Measurements from ENCODE around the gene CMTM8.

The CMTM8 gene

GRCh38 chr3:32411442-32411841 lies 173.0 kb downstream of the CMTM8 start:
- Histone ChIP-seq H3K79me2 (ENCODE audit: insufficient read depth, low read length) (peaks cover 72% of the 10 kb centered on the region), H3K36me3 (ENCODE audit: insufficient read depth, low read length) (no peaks in the 10 kb centered on the region; the same call in 1 of the 2 replicates), H3K27me3 (ENCODE audit: insufficient read depth, low read length, poor library complexity) (no peaks in the 10 kb centered on the region), H3K9me3 (ENCODE audit: insufficient read depth, low read length, severe bottlenecking) (no peaks in the 10 kb centered on the region), H4K20me1 (ENCODE audit: insufficient read depth, low read length) (no peaks in the 10 kb centered on the region), H3K27ac (ENCODE audit: low read length) (no peak overlapping the region; the same call in 1 of the 2 replicates), H3K4me3 (ENCODE audit: low read depth in 1 of 2, low read length in 2 of 2) (no peak overlapping the region), H3K4me2 (ENCODE audit: insufficient read depth, low read length) (no peak overlapping the region), H2AFZ (ENCODE audit: low read depth, low read length) (no peak overlapping the region), H3K9ac (ENCODE audit: low read depth, low read length) (no peak overlapping the region), H3K4me1 (ENCODE audit: insufficient read depth, low read length) (peaks cover 65% of the 10 kb centered on the region)
- ATAC-seq (ENCODE audit: insufficient read depth, low read depth) (no peak), DNase-seq (no peak)
- TF ChIP-seq CTCF (IDR thresholded peaks at IDR 0.05; ENCODE audit: borderline replicate concordance, extremely low read depth, low read length, poor library complexity, severe bottlenecking) (no peak), EZH2 (IDR thresholded peaks at IDR 0.05; ENCODE audit: borderline replicate concordance, low read depth, low read length, severe bottlenecking) (no peak)

- TF ChIP-seq EZH2 (IDR thresholded peaks at IDR 0.05; ENCODE audit: borderline replicate concordance, low read depth, low read length, severe bottlenecking) (no peak), CTCF (IDR thresholded peaks at IDR 0.05; ENCODE audit: borderline replicate concordance, extremely low read depth, low read length, poor library complexity, severe bottlenecking) (no peak)
- no peaks in the 10 kb centered on the region for H3K36me3 ChIP-seq (ENCODE audit: insufficient read depth, low read length)
- no peak overlapping the region for H3K27ac ChIP-seq (ENCODE audit: low read length)
- no peaks in the 10 kb centered on the region for H4K20me1 ChIP-seq (ENCODE audit: insufficient read depth, low read length)
- peaks cover 61% of the 10 kb centered on the region for H3K4me1 ChIP-seq (ENCODE audit: insufficient read depth, low read length)
- no peak overlapping the region for H3K9ac ChIP-seq (ENCODE audit: low read depth, low read length)
- no peak overlapping the region for H3K4me3 ChIP-seq (ENCODE audit: low read depth in 1 of 2, low read length in 2 of 2)
- DNase-seq (no peak), ATAC-seq (ENCODE audit: insufficient read depth, low read depth) (no peak)
- no peaks in the 10 kb centered on the region for H3K27me3 ChIP-seq (ENCODE audit: insufficient read depth, low read length, poor library complexity)
- peaks cover 82% of the 10 kb centered on the region for H3K79me2 ChIP-seq (ENCODE audit: insufficient read depth, low read length)
- no peaks in the 10 kb centered on the region for H3K9me3 ChIP-seq (ENCODE audit: insufficient read depth, low read length, severe bottlenecking)
- no peak overlapping the region for H3K4me2 ChIP-seq (ENCODE audit: insufficient read depth, low read length)
- no peak overlapping the region for H2AFZ ChIP-seq (ENCODE audit: low read depth, low read length)
These were observed 174.4 kb downstream of the CMTM8 start for GRCh38 chr3:32412887-32413286.

GRCh38 chr3:32413845-32414521 lies 175.5 kb downstream of the CMTM8 start:
- TF ChIP-seq EZH2 (IDR thresholded peaks at IDR 0.05; ENCODE audit: borderline replicate concordance, low read depth, low read length, severe bottlenecking) (no peak), CTCF (IDR thresholded peaks at IDR 0.05; ENCODE audit: borderline replicate concordance, extremely low read depth, low read length, poor library complexity, severe bottlenecking) (no peak)
- H3K27me3 ChIP-seq (ENCODE audit: insufficient read depth, low read length, poor library complexity) = no peaks in the 10 kb centered on the region
- peaks cover 83% of the 10 kb centered on the region for H3K79me2 ChIP-seq (ENCODE audit: insufficient read depth, low read length)
- H3K4me1 ChIP-seq (ENCODE audit: insufficient read depth, low read length) = peaks cover 50% of the 10 kb centered on the region
- H3K9ac ChIP-seq (ENCODE audit: low read depth, low read length) = no peak overlapping the region
- no peaks in the 10 kb centered on the region for H3K9me3 ChIP-seq (ENCODE audit: insufficient read depth, low read length, severe bottlenecking)
- no peak overlapping the region for H3K4me3 ChIP-seq (ENCODE audit: low read depth in 1 of 2, low read length in 2 of 2)
- DNase-seq (no peak), ATAC-seq (ENCODE audit: insufficient read depth, low read depth) (no peak)
- H4K20me1 ChIP-seq (ENCODE audit: insufficient read depth, low read length) = no peaks in the 10 kb centered on the region
- no peaks in the 10 kb centered on the region for H3K36me3 ChIP-seq (ENCODE audit: insufficient read depth, low read length)
- no peak overlapping the region for H3K27ac ChIP-seq (ENCODE audit: low read length)
- H2AFZ ChIP-seq (ENCODE audit: low read depth, low read length) = no peak overlapping the region
- no peak overlapping the region for H3K4me2 ChIP-seq (ENCODE audit: insufficient read depth, low read length)
